ENCODE data around the gene CATSPERB.
A peak's percentile ranks its signal among the peaks of the same experiment; 100 is the strongest.
"Not testable (repeated sequence)": the region's sequence is repeated elsewhere in the genome, so short reads cannot be mapped to it uniquely, and the experiment has no call there.

The CATSPERB gene

DNA sequence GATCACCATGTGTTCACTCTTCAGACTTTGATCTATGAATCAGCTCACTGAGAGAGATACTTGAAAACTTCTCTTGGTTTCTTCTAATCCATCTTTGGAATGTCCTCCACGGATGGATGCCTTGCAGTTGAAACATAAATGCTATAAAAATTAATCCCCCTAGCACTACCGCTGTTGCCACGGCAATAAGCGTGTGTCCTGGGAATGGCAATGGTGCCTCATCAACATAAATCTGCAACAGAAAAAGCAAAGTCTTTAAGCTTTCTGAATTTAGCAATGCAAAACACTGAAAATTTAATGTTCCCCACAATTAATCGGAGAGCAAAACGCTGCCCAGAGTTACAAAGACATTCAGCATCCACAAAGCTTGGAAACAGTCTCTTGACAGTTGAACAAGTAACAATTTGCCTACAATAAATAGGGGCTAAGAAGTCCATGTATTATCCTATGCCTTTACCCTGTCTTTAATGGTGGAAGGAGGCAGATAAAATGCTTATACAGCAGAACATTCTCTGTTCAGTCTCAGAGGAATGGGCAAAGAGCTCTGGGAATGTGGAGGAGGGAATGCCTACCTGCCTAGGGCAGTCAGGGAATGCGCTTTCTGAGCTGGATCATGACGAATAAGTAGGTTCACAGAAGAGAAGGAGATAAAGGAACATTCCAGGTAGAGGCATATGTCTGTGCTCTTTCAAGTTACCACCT, 150.9 kb downstream of the CATSPERB start:
- no peak for DNase-seq (ENCODE audit: low read depth in 2 of 2)

DNA sequence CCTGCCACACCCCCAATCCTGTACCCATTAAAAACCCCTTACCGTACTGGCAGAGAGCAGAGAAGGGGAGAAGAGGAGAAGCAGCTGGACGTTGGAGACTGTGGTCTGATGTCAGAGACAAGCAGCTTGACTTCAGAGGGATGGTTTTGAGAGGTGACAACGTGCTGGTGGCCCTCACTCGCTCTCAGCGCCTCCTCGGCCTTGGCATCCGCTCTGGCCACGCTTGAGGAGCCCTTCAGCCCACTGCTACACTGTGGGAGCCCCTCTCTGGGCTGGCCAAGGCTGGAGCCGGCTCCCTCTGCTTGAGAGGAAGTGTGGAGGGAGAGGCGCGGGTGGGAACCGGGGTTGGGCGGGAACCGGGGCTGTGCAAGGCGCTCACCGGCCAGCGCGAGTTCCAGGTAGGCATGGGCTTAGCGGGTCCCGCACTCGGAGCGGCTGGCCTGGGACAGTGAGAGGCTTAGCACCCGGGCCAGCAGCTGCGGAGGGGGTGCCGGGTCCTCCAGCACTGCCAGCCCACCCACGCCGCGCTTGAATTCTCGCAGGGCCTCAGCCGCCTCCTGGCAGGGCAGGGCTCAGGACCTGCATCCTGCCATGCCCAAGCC, 154.2 kb downstream of the CATSPERB start:
- DNase-seq (ENCODE audit: low read depth in 2 of 2): no peak

- no peak for DNase-seq (ENCODE audit: low read depth in 2 of 2)
Measured at GRCh38 chr14:91575469-91576208, 156.2 kb downstream of the CATSPERB start.

DNA sequence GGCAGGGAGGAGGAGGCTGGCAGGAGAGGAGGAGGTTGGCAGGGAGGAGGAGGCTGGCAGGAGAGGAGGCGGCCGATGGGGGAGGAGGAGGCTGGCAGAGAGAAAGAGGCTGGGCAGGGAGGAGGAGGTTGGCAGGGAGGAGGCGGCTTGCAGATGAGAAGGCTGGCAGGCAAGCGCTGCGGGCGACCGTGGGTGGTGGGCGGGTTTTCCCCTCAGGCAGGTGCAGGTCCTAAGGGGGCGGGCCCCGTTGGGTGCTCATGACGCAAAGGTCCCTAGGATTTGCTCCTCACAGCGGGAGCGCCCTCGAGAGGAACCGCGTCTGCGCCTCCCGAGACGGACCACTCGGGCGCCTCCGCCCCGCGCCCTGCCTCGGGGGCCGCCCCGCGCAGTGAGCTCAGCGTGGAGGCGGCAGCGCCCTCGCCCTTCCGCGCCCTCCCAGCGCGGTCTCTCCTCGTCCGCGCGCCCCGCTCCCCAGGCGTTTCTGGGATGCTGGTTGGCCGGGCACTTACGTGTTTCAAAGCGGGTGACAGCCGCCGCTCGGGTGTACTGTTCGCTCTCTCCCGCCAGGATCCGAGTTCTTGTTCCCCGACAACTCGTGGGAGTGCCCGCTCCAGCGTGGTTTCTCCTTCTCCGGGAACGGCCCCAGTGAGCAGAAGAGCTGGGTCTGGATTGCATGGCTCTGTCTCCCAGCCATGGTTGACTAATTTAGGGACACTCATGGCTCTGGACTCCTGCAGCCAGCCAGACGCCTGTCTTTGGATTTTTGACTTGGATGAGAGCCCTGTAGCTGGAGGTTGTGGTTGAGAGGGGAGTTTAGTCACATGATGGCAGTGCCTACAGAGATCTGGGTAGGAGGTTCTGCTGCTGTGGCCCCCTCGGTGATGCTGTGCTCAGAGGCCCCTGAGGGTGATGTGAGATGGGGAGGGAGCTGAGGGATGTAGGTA, 157.7 kb downstream of the CATSPERB start:
- DNase-seq (ENCODE audit: low read depth in 2 of 2): peak; percentile 82 to 93

DNA sequence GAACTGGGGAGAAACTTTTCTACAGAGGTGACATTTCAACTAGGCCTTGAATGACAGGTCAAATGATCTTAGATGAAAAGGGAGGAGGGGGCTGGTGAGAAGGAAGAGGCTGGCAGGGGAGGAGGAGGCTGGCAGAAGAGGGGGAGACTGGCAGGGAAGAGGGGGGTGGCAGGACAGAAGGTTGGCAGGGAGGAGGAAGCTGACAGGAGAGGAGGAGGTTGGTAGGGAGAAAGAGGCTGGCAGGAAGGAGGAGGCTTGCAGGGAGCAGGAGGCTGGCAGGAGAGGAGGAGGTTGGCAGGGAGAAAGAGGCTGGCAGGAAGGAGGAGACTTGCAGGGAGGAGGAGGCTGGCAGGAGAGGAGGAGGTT, 158.4 kb downstream of the CATSPERB start:
- DNase-seq (ENCODE audit: low read depth in 2 of 2): no peak

- DNase-seq (ENCODE audit: low read depth in 2 of 2): no peak
Measured at GRCh38 chr14:91570021-91570420, 161.9 kb downstream of the CATSPERB start.

DNA sequence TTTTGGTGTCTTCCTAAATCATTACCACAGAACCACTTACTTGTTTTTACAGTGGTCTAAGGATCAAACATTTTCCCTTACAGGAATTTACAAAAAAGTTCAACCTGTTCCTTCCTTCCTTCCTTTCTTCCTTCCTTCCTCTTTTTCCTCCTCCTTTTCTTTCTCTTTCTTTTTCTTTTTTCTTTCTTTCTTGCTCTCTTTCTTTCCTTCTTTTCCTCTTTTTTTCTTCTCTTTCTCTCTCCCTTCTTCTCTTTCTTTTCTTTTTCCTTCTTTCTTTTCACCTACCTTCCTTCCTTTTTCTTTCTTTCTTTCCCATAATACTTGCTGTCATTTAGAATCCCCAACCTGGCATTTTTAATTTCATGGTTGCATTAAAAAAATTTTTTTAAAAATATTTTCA, 162.6 kb downstream of the CATSPERB start:
- no peak for DNase-seq (ENCODE audit: low read depth in 2 of 2)

DNA sequence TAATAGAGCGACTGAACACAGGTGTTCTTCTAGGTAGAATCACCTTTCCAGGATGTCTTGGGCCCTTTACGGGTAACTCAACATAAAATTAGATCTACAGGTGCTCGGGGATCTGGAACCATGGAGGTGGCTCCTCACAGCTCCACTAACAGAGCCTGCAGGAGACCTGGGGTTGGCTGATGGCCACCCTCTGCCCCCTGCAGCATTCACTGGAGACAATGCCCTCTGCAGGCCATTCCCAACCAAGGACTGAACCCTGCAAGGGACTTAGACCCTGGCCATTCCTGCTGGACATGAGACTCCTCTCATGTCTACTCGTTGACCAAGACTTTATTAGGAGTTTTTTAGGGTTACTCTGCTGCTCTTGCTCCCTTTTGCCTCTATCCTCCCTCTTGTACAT, 163.3 kb downstream of the CATSPERB start:
- no peak for DNase-seq (ENCODE audit: low read depth in 2 of 2)

GRCh38 chr14:91567827-91568226, 164.1 kb downstream of the CATSPERB start:
- not testable (repeated sequence) for DNase-seq (ENCODE audit: low read depth in 2 of 2)

- no peak for DNase-seq (ENCODE audit: low read depth in 2 of 2)
Measured at GRCh38 chr14:91555531-91555930, 176.4 kb downstream of the CATSPERB start.

DNA sequence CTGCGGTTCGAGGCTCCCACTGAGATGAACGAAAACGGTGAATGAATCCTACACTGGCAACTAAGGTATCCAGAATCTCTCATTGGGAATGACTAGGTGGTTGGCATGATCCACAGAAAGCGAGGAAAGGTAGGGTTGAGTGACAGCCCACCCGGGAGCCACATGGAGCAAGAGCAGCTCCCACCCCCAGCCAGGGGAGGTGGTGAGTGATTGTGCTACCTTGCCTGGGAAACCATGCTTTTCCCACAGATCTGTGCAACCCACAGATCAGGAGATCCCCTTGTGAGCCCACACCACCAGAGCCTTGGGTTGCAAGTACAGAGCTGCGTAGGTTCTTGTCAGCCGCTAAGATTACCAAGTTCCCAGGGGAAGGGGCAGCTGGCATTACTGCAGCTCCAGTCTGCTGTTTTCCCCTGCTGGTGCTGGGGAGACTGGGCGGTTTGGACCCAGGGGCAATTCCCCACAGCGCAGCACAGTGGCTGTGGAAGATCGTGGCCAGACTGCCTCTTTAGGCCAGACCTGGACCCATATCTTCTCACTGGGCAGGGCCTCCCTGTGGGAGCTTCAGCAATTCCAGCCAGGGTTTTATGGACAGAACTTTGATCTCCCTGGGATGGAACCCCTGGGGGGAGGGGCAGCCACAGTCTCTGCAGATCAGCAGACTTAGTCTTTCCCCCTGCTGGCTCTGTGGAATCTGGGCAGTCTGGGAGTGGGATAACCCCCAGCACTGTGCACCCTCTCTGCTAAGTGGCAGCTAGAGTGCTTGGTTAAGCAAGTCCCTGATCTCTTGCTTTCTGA, 177.2 kb downstream of the CATSPERB start:
- no peak for DNase-seq (ENCODE audit: low read depth in 2 of 2)

DNA sequence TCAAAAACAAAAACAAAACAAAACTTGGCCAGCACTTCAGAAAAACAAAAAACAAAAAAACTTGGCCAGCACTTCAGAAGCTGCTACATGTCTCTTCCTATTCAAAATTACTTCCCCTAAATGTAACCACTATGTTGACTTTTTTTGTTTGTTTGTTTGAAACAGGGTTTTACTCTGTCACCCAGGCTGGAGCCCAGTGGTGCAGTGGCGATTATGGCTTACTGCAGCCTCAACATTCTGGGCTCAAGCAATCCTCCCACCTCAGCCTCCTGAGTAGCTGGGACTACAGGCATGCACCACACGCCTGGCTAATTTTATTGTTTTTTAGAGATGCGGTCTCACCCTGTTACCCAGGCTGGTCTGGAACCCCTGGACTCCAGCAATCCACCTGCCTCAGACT, 183.8 kb downstream of the CATSPERB start:
- DNase-seq (ENCODE audit: low read depth in 2 of 2): no peak

DNA sequence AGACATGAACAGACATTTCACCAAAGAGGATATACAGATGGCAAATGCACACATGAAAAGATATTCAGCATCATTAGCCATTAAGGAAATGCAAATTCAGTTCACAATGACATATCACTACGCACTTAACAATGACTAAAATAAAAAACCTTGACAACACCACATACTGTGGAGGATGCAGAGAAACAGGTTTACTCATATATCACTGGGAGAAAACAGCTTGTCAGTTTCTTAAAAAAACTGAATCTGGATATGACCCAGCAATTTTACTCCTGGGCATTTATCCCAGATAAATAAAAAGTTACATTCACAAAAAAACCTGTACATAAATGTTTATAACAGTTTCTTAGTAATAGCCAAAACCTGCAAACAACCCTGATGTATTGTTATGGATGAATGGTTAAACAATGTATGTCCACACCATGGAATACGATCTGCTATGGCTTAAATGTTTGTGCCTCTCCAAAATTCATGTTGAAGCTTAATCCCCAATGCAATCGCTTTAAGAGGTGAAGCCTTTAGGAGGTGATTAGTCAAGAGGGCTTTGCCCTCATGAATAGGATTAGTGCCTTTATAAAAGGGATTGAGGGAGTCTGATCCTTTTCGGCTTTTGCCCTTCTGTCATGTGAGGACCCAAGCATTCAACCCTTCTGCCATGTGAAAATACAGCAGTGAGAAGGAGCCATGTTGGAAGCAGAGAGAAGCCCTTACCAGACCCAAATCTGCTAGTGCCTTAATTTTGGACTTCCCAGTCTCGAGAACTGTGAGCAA, 185.8 kb downstream of the CATSPERB start:
- DNase-seq (ENCODE audit: low read depth in 2 of 2): no peak

DNA sequence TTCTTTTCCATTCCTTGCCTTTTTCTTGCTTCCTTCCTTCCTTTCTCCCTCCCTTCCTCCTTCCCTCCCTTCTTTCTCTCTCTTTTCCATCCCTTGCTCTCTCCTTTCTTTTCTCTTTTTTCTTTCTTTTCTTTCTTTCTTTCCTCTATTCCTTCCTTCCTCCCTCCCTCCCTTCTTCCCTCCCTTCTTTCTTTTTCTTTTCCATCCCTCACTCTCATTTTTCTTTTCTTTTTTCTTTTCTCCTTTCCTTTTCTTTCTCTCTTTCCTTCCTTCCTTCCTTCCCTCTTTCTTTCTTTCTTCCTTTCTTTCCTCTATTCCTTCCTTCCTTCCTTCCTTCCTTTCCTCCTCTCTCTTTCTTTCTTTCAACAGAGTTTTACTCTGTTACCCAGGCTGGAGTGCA, 186.7 kb downstream of the CATSPERB start:
- no peak for DNase-seq (ENCODE audit: low read depth in 2 of 2)

GRCh38 chr14:91536327-91536726, 195.6 kb downstream of the CATSPERB start:
- no peak for DNase-seq (ENCODE audit: low read depth in 2 of 2)

GRCh38 chr14:91534059-91534458, 197.8 kb downstream of the CATSPERB start:
- DNase-seq (ENCODE audit: low read depth in 2 of 2): not testable (repeated sequence)

DNA sequence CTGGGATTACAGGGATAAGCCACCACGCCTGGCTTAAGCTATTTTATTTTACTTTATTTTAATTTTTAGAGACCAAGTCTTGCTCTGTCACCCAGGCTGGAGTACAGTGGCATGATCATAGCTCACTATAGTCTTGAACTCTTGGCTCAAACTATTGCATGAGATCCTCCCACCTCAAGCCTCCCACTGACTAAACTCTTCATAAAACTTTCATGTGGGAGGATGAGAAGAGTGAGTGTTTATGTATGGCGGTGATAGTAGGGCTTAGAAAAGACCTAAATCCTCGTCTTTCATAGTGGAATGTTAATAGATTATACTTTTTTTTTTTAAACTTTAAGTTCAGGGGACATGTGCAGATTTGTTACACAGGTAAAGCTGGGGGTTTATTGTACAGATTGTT, 198.3 kb downstream of the CATSPERB start:
- DNase-seq (ENCODE audit: low read depth in 2 of 2): no peak
